ENCODE measurements around the gene SARNP. TPM values are rescaled to one million over a fixed set of nuclear protein-coding genes. Genes with fewer than 3 reads are reported as not detected.

SARNP gene
- total and polyA plus RNA-seq, 9 of the 15 experiments (the other 6 are each of a cell fraction or from before 2014, with no cell fraction given) = 70.1 to 400 (median 198) TPM

DNA sequence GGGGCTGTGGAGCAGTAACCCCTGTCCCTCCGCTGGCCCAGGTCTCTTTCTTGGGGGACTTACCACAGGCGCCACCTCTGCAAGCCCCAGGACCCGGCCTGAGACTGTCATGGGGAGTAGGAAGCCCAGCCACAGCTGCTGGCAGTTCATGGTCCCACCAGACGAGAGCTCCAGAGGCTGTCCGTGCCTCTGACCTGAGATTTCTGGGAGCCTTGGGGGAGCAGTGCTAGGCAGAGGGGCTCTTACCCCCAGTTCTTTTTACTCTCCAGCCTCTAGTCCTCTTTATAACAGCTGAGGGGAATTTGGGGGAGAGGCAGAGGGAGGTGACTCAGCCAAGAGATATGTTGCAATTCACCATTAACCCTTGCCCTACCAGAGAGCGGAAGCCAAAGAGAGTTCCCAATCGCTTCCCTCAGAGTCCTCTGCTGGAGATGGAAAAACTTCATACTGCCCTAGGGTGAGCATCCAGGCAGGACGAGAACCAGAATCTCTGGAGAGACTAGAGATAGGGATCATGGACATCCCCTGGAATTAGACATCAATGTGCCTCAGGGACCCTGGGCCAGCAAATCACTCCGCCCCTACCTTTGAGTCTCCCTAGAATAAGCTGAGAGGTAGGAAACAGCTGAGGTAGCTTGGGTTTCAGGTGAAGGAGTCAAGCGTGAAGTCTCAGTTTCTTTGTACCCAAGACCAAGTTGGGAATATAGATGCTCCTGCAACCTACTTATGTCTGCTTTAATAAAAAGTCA lies 25.3 kb upstream of the SARNP start, which contains the start of gene MMP19 (continued):
- TF ChIP-seq, protein P1, sequence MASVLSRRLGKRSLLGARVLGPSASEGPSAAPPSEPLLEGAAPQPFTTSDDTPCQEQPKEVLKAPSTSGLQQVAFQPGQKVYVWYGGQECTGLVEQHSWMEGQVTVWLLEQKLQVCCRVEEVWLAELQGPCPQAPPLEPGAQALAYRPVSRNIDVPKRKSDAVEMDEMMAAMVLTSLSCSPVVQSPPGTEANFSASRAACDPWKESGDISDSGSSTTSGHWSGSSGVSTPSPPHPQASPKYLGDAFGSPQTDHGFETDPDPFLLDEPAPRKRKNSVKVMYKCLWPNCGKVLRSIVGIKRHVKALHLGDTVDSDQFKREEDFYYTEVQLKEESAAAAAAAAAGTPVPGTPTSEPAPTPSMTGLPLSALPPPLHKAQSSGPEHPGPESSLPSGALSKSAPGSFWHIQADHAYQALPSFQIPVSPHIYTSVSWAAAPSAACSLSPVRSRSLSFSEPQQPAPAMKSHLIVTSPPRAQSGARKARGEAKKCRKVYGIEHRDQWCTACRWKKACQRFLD (CRISPR knock-in tag; IDR thresholded peaks at IDR 0.05) = no peak
- TF ChIP-seq HCFC1 (IDR thresholded peaks at IDR 0.05; ENCODE audit: low read depth, low read length) (no peak), SIN3B (IDR thresholded peaks at IDR 0.05; ENCODE audit: low read depth) (no peak), SRSF1 (IDR thresholded peaks at IDR 0.05; ENCODE audit: low read depth, low read length) (no peak), CXXC5 (CRISPR knock-in tag; IDR thresholded peaks at IDR 0.05) (no peak), RFX1 (IDR thresholded peaks at IDR 0.05) (no peak), PHTF2 (CRISPR knock-in tag; IDR thresholded peaks at IDR 0.05) (no peak), NFATC3 (IDR thresholded peaks at IDR 0.05) (no peak), ZNF561 (CRISPR knock-in tag; conservative IDR thresholded peaks at IDR 0.05) (no peak), SMARCC2 (IDR thresholded peaks at IDR 0.05; ENCODE audit: low read depth) (peak; percentile 77), L3MBTL2 (IDR thresholded peaks at IDR 0.05) (peak; percentile 19; the same call in 1 of the 2 replicates), RNF2 (IDR thresholded peaks at IDR 0.05) (no peak)
- TF ChIP-seq, protein P2, sequence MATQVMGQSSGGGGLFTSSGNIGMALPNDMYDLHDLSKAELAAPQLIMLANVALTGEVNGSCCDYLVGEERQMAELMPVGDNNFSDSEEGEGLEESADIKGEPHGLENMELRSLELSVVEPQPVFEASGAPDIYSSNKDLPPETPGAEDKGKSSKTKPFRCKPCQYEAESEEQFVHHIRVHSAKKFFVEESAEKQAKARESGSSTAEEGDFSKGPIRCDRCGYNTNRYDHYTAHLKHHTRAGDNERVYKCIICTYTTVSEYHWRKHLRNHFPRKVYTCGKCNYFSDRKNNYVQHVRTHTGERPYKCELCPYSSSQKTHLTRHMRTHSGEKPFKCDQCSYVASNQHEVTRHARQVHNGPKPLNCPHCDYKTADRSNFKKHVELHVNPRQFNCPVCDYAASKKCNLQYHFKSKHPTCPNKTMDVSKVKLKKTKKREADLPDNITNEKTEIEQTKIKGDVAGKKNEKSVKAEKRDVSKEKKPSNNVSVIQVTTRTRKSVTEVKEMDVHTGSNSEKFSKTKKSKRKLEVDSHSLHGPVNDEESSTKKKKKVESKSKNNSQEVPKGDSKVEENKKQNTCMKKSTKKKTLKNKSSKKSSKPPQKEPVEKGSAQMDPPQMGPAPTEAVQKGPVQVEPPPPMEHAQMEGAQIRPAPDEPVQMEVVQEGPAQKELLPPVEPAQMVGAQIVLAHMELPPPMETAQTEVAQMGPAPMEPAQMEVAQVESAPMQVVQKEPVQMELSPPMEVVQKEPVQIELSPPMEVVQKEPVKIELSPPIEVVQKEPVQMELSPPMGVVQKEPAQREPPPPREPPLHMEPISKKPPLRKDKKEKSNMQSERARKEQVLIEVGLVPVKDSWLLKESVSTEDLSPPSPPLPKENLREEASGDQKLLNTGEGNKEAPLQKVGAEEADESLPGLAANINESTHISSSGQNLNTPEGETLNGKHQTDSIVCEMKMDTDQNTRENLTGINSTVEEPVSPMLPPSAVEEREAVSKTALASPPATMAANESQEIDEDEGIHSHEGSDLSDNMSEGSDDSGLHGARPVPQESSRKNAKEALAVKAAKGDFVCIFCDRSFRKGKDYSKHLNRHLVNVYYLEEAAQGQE (IDR thresholded peaks at IDR 0.05; ENCODE audit: borderline replicate concordance) = 0 out of 2 replicates have a peak, but pooled peaks have one; percentile 21
- TF ChIP-seq, protein P2 (CRISPR knock-in tag; IDR thresholded peaks at IDR 0.05; ENCODE audit: low read depth) = no peak
- TF ChIP-seq, protein P3, sequence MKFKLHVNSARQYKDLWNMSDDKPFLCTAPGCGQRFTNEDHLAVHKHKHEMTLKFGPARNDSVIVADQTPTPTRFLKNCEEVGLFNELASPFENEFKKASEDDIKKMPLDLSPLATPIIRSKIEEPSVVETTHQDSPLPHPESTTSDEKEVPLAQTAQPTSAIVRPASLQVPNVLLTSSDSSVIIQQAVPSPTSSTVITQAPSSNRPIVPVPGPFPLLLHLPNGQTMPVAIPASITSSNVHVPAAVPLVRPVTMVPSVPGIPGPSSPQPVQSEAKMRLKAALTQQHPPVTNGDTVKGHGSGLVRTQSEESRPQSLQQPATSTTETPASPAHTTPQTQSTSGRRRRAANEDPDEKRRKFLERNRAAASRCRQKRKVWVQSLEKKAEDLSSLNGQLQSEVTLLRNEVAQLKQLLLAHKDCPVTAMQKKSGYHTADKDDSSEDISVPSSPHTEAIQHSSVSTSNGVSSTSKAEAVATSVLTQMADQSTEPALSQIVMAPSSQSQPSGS (CRISPR knock-in tag; IDR thresholded peaks at IDR 0.05) = no peak
- TF ChIP-seq, protein P4, sequence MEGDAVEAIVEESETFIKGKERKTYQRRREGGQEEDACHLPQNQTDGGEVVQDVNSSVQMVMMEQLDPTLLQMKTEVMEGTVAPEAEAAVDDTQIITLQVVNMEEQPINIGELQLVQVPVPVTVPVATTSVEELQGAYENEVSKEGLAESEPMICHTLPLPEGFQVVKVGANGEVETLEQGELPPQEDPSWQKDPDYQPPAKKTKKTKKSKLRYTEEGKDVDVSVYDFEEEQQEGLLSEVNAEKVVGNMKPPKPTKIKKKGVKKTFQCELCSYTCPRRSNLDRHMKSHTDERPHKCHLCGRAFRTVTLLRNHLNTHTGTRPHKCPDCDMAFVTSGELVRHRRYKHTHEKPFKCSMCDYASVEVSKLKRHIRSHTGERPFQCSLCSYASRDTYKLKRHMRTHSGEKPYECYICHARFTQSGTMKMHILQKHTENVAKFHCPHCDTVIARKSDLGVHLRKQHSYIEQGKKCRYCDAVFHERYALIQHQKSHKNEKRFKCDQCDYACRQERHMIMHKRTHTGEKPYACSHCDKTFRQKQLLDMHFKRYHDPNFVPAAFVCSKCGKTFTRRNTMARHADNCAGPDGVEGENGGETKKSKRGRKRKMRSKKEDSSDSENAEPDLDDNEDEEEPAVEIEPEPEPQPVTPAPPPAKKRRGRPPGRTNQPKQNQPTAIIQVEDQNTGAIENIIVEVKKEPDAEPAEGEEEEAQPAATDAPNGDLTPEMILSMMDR (IDR thresholded peaks at IDR 0.05 in 2 of 3, conservative IDR thresholded peaks at IDR 0.05 in 1 of 3; ENCODE audit: insufficient read depth in 2 of 3, low read depth in 1 of 3, low read length in 3 of 3) = 0 out of 6 replicates have a peak, but pooled peaks of 1 of the 3 experiments have one; percentile 0

Measured in K562 (cell line).